Activated naive CD4-positive, alpha-beta T cell treated with anti-CD3 and anti-CD28 coated beads, Interleukin-2, amount 10 ng/mL, durations not matched to agents 7 days and 5 days (primary cell): ENCODE results near the gene VAPB.
"Not testable (repeated sequence)": the region's sequence is repeated elsewhere in the genome, so short reads cannot be mapped to it uniquely, and the experiment has no call there.

Experiments
- CTCF ChIA-PET: fragments of 350-600 bp; sonication (Branson Sonifier 250); formaldehyde crosslinking; loops from one replicate; lab custom pipeline; 2021; ENCODE audit warnings: antibody characterized with exemption; lab: Charles Lee
- DNase-seq: peaks from one replicate; pipeline ENCODE4 v3.0.0-alpha.2; 2020
- H3K27ac Mint-ChIP-seq: one replicate; pipeline ENCODE4 v1.8.0; 2021; ENCODE audit warnings: mild to moderate bottlenecking, moderate library complexity, mixed read lengths
- H3K27me3 Mint-ChIP-seq: one replicate; pipeline ENCODE4 v1.8.0; 2021; ENCODE audit warnings: mild to moderate bottlenecking, mixed read lengths
- H3K36me3 Mint-ChIP-seq: one replicate; pipeline ENCODE4 v1.8.0; 2021; ENCODE audit warnings: mixed read lengths
- H3K4me1 Mint-ChIP-seq: one replicate; pipeline ENCODE4 v1.8.0; 2021; ENCODE audit warnings: mixed read lengths
- H3K4me3 Mint-ChIP-seq: one replicate; pipeline ENCODE4 v1.8.0; 2021; ENCODE audit warnings: mild to moderate bottlenecking, moderate library complexity, mixed read lengths
- H3K9me3 Mint-ChIP-seq: one replicate; pipeline ENCODE4 v1.8.0; 2021; ENCODE audit warnings: mixed read lengths

Gene VAPB

DNA sequence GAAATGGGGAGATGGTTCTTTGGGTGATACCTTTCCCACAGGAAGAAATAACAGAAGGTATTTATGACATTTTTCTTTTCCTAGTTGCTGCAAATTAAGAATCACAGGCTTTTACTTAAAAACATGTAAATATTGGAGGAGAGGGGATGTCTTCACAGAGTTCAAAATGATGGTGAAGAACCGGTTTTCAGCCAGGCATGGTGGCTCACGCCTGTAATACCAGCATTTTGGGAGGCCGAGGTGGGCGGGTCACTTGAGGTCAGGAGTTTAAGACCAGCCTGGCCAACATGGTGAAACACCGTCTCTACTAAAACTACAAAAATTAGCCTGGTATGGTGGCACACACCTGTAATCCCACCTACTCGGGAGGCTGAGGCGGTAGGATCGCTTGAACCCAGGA, 15.7 kb upstream of the VAPB start:
- H3K9me3 Mint-ChIP-seq, H3K27ac Mint-ChIP-seq, H3K4me1 Mint-ChIP-seq, DNase-seq, H3K4me3 Mint-ChIP-seq, CTCF ChIA-PET, H3K36me3 Mint-ChIP-seq: not testable (repeated sequence)
- H3K27me3 Mint-ChIP-seq = peaks cover 25% of the 10 kb centered on the region

DNA sequence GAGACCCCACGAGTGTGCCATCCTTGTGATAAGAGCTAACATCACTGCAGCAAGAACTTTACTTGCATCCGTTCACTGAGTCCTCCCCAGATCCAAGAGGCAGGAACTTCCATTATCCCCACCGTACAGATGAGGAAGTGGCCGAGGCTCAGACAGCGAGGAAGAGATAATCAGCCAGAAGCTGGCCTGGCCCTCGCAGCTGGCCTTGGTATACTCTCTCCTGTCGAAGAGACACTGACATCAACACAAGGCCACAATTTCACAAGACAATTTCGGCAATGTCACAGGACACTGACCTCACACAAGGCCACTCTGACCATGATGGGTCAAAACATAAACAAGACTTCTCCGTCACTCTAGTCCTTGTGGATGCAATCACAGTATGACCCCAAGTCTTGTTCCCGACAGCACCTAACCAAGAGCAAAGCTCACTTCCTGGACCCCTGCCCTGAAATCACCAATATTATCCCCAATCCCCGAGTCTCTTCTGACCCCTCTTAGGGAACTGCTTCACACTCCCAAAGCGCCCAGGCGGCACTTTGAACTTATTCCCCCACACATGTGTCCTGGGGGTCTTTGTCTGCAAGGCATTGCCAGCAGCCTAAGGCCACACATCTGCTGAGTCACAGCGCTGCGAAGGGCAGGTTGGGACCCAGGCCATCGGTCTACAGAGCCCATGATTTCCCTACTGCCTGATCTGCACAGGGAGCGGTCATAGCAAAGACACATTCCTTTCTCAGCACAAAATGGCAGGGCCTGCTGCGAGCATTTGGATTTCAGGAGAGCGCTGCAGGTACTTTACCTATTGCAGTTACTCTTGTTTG, 14.8 kb upstream of the VAPB start:
- CTCF ChIA-PET = no interaction called here
- DNase-seq = no peak
- Mint-ChIP-seq H3K36me3 (no peaks in the 10 kb centered on the region), H3K4me1 (no peaks in the 10 kb centered on the region), H3K9me3 (no peaks in the 10 kb centered on the region), H3K27me3 (peaks cover 32% of the 10 kb centered on the region), H3K27ac (no peak overlapping the region), H3K4me3 (no peak overlapping the region)

DNA sequence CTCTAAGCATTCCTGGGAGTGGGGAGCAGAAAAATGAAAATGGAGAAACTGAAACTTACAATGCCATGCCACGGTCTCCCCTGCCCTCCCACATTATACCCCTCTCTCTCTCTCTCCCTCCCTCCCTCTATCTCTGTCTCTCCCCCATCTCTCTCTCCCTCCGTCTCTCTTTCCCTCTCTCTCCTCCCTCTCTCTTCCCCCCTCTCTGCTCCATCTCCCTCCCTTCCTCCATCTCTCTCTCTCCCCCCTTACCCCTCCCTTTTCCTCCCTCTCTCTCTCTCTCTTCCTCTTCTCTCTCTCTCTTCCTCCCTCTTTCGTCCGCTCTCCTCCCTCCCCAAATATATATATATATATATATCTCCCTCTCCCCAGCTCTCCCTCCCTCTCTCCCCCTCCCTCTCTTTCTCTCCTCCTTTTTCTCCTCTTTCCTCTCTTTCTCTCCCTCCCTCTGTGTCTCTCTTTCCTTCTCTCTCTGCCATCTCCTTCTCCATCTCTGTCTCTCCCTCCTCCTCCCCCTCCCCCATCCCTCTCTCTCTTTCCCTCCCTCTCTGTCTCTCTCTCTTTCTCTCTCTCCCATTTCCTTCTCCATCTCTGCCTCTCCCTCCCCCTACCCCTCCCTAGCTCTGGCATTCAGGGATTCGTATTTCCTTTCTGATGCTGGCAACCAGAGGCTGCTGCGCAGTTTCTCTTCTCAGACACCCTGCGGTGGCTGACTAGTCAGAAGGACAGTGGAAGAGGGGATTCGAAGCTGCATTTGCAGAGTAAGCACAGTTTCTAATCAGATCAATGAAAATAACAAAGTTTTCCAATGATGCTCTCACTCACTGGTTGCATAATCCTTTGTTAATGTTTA, 13.9 kb upstream of the VAPB start:
- DNase-seq = no peak
- no peaks in the 10 kb centered on the region for H3K36me3 Mint-ChIP-seq
- H3K27ac Mint-ChIP-seq = no peak overlapping the region
- peaks cover 38% of the 10 kb centered on the region for H3K27me3 Mint-ChIP-seq
- no peaks in the 10 kb centered on the region for H3K9me3 Mint-ChIP-seq
- H3K4me3 Mint-ChIP-seq = no peak overlapping the region
- CTCF ChIA-PET = no interaction called here
- no peaks in the 10 kb centered on the region for H3K4me1 Mint-ChIP-seq

DNA sequence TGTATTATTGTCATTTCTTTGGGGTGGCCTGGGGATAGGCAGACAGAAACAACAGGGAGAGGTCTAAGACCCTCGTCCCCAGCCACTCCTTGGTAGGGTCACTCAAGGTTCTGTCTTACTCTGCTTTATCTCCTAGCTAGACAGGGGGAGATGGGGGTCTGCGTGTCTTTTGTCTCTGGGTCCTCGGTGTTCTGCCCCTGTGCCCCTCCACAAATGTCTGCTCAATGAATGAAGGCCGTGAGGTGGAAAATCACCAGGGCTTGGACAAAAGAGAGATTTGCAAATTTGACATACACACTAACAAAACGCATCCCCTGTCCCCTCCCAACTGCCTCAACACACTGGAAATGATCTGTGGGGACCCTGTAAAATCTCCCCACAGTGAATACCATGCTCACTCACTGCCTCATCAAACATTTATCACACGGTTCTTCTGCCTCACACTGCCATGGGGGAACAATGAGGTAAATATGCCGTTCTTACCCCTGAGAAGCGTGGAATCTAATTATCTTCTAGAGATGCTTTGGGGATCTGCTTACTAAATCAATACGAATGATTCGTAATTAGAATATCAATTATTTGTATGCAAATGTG, 13.2 kb upstream of the VAPB start:
- no peak for DNase-seq
- peaks cover 44% of the 10 kb centered on the region for H3K27me3 Mint-ChIP-seq
- no peak overlapping the region for H3K4me3 Mint-ChIP-seq
- H3K27ac Mint-ChIP-seq = no peak overlapping the region
- no peaks in the 10 kb centered on the region for H3K4me1 Mint-ChIP-seq
- CTCF ChIA-PET = no interaction called here
- peaks cover 2% of the 10 kb centered on the region for H3K9me3 Mint-ChIP-seq
- no peaks in the 10 kb centered on the region for H3K36me3 Mint-ChIP-seq

DNA sequence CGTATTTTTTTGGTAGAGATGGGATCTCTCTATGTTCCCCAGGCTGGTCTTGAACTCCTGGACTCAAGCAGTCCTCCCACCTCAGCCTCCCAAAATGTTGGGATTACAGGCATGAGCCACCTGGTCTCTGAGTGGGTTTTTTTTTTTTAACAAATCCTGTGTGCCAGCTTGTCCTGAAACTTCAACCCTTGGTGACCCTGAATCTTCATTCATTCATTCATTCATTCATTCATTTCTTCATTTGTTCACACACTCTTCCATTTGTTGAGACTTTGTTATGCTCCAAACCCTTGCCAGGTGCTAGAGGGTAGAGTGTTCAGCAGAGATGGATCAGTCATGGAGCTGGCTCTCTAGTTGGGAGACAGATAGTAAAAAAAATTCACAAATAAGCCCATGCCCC, 12.0 kb upstream of the VAPB start:
- no peak for DNase-seq
- Mint-ChIP-seq H3K27ac (no peak overlapping the region), H3K9me3 (peaks cover 9% of the 10 kb centered on the region), H3K27me3 (peaks cover 45% of the 10 kb centered on the region), H3K4me3 (no peak overlapping the region), H3K36me3 (no peaks in the 10 kb centered on the region), H3K4me1 (no peaks in the 10 kb centered on the region)
- CTCF ChIA-PET = no interaction called here

DNA sequence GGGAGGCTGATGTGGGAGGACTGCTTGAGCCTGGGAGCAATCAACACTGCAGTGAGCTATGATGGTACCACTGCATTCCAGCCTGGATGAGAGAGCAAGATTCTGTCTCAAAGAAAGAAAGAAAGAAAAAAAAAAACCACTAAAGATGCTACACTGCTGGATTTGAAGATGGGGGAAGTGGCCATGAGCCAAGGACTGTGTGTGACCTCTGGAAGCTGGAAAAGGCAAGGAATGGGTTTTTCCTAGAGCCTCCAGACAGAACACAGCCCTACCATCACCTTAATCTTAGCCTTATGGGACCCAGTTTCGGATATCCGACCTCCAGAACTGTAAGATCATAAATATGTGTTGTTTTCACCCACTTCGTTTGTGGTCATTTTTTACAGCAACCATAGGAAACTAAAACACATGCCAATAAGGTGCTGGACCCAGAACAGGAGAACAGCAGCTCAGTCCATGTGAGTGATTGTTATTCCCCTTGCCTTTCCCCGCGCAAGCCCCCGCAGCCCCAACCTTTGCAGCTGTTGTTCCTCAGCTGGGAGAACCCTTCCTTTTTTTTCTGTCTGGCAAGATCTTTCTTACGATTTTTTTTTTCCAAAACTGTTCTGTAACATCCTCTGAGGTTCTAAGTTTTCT, 11.1 kb upstream of the VAPB start:
- DNase-seq = no peak
- H3K27ac Mint-ChIP-seq = no peak overlapping the region
- H3K4me1 Mint-ChIP-seq = no peaks in the 10 kb centered on the region
- H3K9me3 Mint-ChIP-seq = peaks cover 9% of the 10 kb centered on the region
- H3K36me3 Mint-ChIP-seq = no peaks in the 10 kb centered on the region
- CTCF ChIA-PET = interaction anchor here (0.8 kb wide), 1 partner anchor 43 kb away, joined by 3 read pairs; no protein-coding TSS in a partner anchor
- peaks cover 50% of the 10 kb centered on the region for H3K27me3 Mint-ChIP-seq
- no peak overlapping the region for H3K4me3 Mint-ChIP-seq

DNA sequence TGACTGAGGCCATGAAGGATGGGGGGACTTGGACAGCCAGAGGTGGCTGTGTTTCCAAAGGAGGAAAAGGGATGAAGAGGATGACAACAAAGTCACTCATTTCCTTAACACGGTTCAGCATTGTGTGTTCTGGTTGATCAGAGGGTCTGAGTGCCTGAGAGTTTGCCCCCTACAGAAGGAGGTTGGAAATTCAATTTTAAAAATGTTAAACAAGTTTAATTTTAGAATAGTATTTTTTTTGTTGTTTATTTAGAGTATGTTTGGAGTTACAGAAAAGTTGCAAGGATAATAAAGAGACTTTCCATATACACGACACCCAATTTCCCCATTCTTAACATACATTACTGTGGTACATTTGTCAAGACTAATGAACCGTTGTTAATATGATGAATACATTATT, 10.3 kb upstream of the VAPB start:
- Mint-ChIP-seq H3K4me1 (no peaks in the 10 kb centered on the region), H3K4me3 (no peak overlapping the region), H3K36me3 (no peaks in the 10 kb centered on the region), H3K27me3 (peaks cover 55% of the 10 kb centered on the region), H3K27ac (no peak overlapping the region), H3K9me3 (peaks cover 9% of the 10 kb centered on the region)
- no peak for DNase-seq
- CTCF ChIA-PET = no interaction called here

DNA sequence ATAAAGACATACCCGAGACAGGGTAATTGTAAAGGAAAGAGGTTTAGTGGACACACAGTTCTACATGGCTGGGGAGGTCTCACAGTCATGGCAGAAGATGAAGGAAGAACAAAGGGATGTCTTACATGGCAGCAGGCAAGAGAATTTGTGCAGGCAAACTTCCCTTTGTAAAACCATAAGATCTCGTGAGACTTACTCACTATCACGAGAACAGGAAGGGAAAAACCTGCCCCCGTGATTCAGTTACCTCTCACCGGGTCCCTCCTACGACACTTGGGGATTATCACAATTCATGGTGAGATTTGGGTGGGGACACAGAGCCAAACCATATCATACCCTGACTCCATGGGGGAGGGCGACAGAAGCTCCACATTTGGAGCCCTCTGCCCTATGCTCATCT, 7.4 kb upstream of the VAPB start:
- no peaks in the 10 kb centered on the region for H3K36me3 Mint-ChIP-seq
- CTCF ChIA-PET = no interaction called here
- peaks cover 9% of the 10 kb centered on the region for H3K9me3 Mint-ChIP-seq
- H3K27ac Mint-ChIP-seq = no peak overlapping the region
- DNase-seq = no peak
- no peaks in the 10 kb centered on the region for H3K4me1 Mint-ChIP-seq
- peaks cover 60% of the 10 kb centered on the region for H3K27me3 Mint-ChIP-seq
- no peak overlapping the region for H3K4me3 Mint-ChIP-seq

DNA sequence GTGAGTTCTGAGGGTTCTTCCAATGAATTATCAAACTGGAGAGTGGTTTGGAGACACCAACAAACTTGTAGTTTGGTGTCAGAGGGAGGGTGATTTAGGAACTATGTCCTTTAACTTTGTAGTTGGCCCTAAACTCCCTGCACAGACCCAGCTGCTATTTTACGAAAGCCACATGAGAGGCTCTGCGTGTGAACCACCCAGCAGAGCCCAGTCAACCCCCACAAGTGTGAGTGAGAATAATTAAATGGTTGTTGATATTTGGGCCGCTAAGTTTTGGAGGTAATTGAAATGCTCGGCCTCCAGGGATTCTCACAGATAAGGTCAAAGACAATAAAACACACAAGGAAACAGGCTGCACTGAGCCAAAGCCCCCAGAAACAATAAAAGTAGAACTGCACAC, 6.9 kb upstream of the VAPB start:
- Mint-ChIP-seq H3K4me1 (no peaks in the 10 kb centered on the region), H3K27me3 (peaks cover 61% of the 10 kb centered on the region), H3K9me3 (peaks cover 9% of the 10 kb centered on the region), H3K27ac (no peak overlapping the region), H3K36me3 (no peaks in the 10 kb centered on the region), H3K4me3 (no peak overlapping the region)
- CTCF ChIA-PET = no interaction called here
- DNase-seq = no peak

DNA sequence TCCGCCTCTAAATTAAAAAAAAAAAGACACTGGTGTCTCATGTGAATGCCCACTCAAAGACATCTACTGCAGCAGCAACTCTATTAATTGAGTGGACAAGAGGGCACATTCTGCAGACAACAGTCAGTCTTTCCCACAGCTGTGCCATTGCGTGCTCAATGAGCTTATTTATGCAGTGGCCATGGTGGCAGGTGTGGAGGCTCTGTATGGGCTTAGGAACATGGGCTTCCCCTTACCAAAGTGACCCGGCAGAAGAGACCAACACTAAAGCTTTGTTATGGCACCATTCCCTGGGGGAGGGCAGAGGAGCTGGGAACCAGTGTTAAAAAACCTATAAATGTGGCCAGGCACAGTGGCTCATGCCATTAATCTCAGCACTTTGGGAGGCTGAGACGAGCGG, 4.2 kb upstream of the VAPB start:
- DNase-seq = no peak
- peaks cover 41% of the 10 kb centered on the region for H3K27me3 Mint-ChIP-seq
- CTCF ChIA-PET = no interaction called here
- no peak overlapping the region for H3K4me3 Mint-ChIP-seq
- H3K36me3 Mint-ChIP-seq = peaks cover 5% of the 10 kb centered on the region
- H3K4me1 Mint-ChIP-seq = peaks cover 6% of the 10 kb centered on the region
- H3K27ac Mint-ChIP-seq = no peak overlapping the region
- H3K9me3 Mint-ChIP-seq = peaks cover 9% of the 10 kb centered on the region

DNA sequence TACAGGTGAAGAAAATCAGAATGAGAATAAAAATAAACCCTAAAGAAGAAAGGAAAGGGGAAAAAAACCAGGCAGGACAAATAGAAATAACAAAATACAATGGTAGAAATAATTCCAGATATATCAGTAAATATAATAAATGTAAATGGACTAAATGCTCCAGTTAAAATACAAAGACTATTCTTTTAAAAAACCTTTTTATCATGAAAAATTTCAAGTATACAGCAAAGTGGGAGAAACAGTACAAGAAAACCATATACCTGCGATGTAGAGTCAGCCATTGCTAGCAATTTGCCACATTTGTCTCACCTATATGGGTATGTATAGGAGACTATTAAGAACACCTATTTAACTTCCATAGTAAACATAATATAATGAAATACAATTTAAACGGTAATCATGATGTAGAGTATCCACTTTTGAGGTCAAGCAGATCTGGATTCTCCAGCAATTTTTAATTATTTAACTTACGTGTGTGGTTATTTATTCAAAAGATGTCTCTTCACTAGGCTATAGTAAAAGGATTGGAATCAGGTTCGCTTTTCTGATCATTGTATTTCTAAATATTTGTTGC, 914 bp upstream of the VAPB start:
- peaks cover 29% of the 10 kb centered on the region for H3K36me3 Mint-ChIP-seq
- H3K9me3 Mint-ChIP-seq = no peaks in the 10 kb centered on the region
- H3K4me3 Mint-ChIP-seq = no peak overlapping the region
- H3K4me1 Mint-ChIP-seq = peaks cover 37% of the 10 kb centered on the region
- no peak for DNase-seq
- CTCF ChIA-PET = no interaction called here
- peaks cover 26% of the 10 kb centered on the region for H3K27me3 Mint-ChIP-seq
- no peak overlapping the region for H3K27ac Mint-ChIP-seq

DNA sequence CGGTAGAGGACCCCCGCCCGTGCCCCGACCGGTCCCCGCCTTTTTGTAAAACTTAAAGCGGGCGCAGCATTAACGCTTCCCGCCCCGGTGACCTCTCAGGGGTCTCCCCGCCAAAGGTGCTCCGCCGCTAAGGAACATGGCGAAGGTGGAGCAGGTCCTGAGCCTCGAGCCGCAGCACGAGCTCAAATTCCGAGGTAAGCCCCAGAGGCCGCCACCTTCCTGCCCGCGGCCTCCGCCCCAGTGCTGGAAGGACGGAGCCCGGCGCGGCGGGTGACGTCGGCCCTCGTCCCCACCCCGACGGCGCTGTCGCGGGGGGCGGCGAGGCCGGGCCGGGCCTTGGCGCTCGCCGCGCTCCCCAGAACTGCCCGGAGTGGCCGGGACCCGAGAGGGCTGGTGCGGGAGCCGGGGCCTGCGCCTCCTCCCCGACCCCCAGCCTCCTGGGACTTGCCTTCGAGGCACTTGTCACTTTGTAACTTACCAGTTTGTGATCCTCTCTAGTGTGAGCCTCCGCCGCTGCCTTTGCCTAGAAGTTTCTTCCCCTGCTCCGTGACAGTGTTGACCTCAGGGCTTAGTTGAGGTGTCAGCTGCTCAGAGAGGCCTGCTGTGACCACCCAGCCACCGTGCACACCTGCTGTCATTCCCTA, 417 bp downstream of the VAPB start:
- CTCF ChIA-PET = no interaction called here
- no peak for DNase-seq
- peak overlapping the region; percentile 92 for H3K27ac Mint-ChIP-seq
- peaks cover 45% of the 10 kb centered on the region for H3K4me1 Mint-ChIP-seq
- H3K27me3 Mint-ChIP-seq = peaks cover 14% of the 10 kb centered on the region
- H3K36me3 Mint-ChIP-seq = peaks cover 34% of the 10 kb centered on the region
- peak overlapping the region; percentile 87 for H3K4me3 Mint-ChIP-seq
- H3K9me3 Mint-ChIP-seq = no peaks in the 10 kb centered on the region

DNA sequence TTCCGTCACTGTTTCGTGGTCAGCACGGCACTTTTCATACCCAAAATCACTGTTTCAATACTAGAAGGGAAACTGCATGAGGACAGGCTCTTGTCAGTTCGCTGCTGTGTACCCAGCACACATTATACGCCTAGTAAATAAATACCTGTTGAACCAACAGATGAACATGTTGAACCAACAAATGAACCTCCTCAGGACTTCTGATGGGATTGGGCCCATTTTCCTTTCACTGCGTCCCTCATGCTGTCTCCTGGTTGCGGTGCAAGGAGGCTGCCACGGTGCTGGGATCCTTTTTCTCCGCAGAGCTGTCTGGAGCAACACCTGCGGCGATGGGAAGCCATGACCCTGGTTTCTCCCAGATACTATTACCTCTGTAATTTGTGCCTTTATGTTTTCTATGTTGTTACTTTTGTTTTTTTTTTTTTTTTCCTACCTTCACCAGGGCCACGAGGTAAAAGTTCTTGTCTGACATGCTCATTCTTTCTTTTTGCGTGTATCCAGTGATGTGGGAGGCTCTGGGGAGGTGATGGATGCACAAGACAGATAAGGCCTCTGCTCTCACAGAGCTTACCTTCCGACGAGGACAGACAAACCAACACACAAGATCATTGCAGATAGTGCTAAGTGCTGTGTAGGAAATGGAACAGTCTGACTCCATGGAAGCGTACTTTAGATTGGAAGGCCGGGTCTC, 1.1 kb downstream of the VAPB start:
- H3K36me3 Mint-ChIP-seq = peaks cover 34% of the 10 kb centered on the region
- no peaks in the 10 kb centered on the region for H3K9me3 Mint-ChIP-seq
- DNase-seq = no peak
- peaks cover 9% of the 10 kb centered on the region for H3K27me3 Mint-ChIP-seq
- peaks cover 49% of the 10 kb centered on the region for H3K4me1 Mint-ChIP-seq
- CTCF ChIA-PET = no interaction called here
- peak overlapping the region; percentile 91 for H3K27ac Mint-ChIP-seq
- H3K4me3 Mint-ChIP-seq = peak overlapping the region; percentile 87
